Spinal cord (tissue), 10 donors: Measurements from ENCODE around the gene HBM. TPM values are rescaled to one million over a fixed set of nuclear protein-coding genes. Genes with fewer than 3 reads are reported as not detected.
"Not testable (repeated sequence)": the region's sequence is repeated elsewhere in the genome, so short reads cannot be mapped to it uniquely, and the experiment has no call there.

Source experiments
- DNase-seq, 6 donors: peaks; one replicate each; pipeline versions ENCODE4 v3.0.0 to v3.0.0-alpha.2; 2013 to 2015; ENCODE audit warnings: low spot score in 6 of 6, low read depth in 4 of 6
- H3K27ac ChIP-seq: one replicate; pipeline ENCODE4 v1.5.1; 2013; ENCODE audit warnings: low read depth, low read length, control low read depth
- H3K27me3 ChIP-seq: one replicate; pipeline ENCODE4 v1.6.1; 2013; ENCODE audit warnings: low read length; ENCODE audit not compliant: control insufficient read depth, insufficient read depth
- H3K36me3 ChIP-seq: one replicate; pipeline ENCODE4 v1.6.1; 2013; ENCODE audit warnings: low read length; ENCODE audit not compliant: control insufficient read depth, insufficient read depth
- H3K4me1 ChIP-seq: one replicate; pipeline ENCODE4 v1.6.1; 2013; ENCODE audit warnings: low read length; ENCODE audit not compliant: control insufficient read depth, insufficient read depth
- H3K4me3 ChIP-seq: one replicate; pipeline ENCODE4 v1.5.1; 2013; ENCODE audit warnings: low read depth, low read length, control low read depth
- H3K9me3 ChIP-seq: one replicate; pipeline ENCODE4 v1.6.1; 2013; ENCODE audit warnings: low read length; ENCODE audit not compliant: control insufficient read depth, insufficient read depth
- WGBS: methylation state at CpG from one replicate; pipeline ENCODE4 v1.1.5; 2013; ENCODE audit warnings: missing lambda C conversion rate; ENCODE audit not compliant: insufficient coverage; 5-methylcytosine and 5-hydroxymethylcytosine counted together
- polyA plus RNA-seq, 2 donors: library from polyadenylated mRNA; unstranded; fragments of 120-200 nt; gene quantifications; one replicate each; pipeline ENCODE4 v1.2.1, GENCODE V29; 2013; ENCODE audit not compliant: insufficient read length in 2 of 2
- total RNA-seq, 2 donors: library from RNA; depleted of rRNA in 1 of 2; stranded (reverse); fragments of 120-200 nt in 1 of 2; fragments of >200 nt in 1 of 2; gene quantifications; one replicate each; pipeline versions ENCODE4 v1.2.3 to v1.2.4, GENCODE V29; 2013 to 2014
- donor health status: healthy.

HBM gene
- total and polyA plus RNA-seq, 4 donors: 5.4 to 56.1 (median 19.6) TPM

- DNase-seq: no peak
- Histone ChIP-seq H3K36me3 (no peaks in the 10 kb centered on the region), H3K4me1 (peaks cover 12% of the 10 kb centered on the region), H3K4me3 (no peak overlapping the region), H3K27me3 (peaks cover 65% of the 10 kb centered on the region), H3K27ac (no peak overlapping the region), H3K9me3 (no peaks in the 10 kb centered on the region)
- WGBS: 31% methylated on average over 3 of the region's 8 CpGs
Measured at GRCh38 chr16:175011-175949, 9.5 kb downstream of the HBM start.

GRCh38 chr16:176006-176405 lies 10.2 kb downstream of the HBM start:
- not testable (repeated sequence) for H3K4me3 ChIP-seq
- peaks cover 61% of the 10 kb centered on the region for H3K27me3 ChIP-seq

GRCh38 chr16:176477-177382 lies 11.0 kb downstream of the HBM start, which contains the start of gene HBA1:
HBA1 (plus strand) TSS chr16:176680; CDS start chr16:176717, 37 bp downstream.
- H3K4me1 ChIP-seq: peaks cover 26% of the 10 kb centered on the region
- H3K9me3 ChIP-seq, H3K36me3 ChIP-seq, H3K27ac ChIP-seq, DNase-seq, H3K4me3 ChIP-seq: not testable (repeated sequence)
- H3K27me3 ChIP-seq: peaks cover 57% of the 10 kb centered on the region
- 2% methylated on average over 27 of the region's 88 CpGs for WGBS

More at GRCh38 chr16:176006-176405, 10.2 kb downstream of the HBM start:
- H3K9me3 ChIP-seq, H3K27ac ChIP-seq, DNase-seq, H3K36me3 ChIP-seq: not testable (repeated sequence)
- no CpG with 5 or more reads among the region's 39 CpGs for WGBS
- peaks cover 19% of the 10 kb centered on the region for H3K4me1 ChIP-seq

DNA sequence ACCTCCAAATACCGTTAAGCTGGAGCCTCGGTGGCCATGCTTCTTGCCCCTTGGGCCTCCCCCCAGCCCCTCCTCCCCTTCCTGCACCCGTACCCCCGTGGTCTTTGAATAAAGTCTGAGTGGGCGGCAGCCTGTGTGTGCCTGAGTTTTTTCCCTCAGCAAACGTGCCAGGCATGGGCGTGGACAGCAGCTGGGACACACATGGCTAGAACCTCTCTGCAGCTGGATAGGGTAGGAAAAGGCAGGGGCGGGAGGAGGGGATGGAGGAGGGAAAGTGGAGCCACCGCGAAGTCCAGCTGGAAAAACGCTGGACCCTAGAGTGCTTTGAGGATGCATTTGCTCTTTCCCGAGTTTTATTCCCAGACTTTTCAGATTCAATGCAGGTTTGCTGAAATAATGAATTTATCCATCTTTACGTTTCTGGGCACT lies 11.6 kb downstream of the HBM start:
- H3K36me3 ChIP-seq: no peaks in the 10 kb centered on the region
- no peak overlapping the region for H3K4me3 ChIP-seq
- peaks cover 54% of the 10 kb centered on the region for H3K27me3 ChIP-seq
- H3K9me3 ChIP-seq: no peaks in the 10 kb centered on the region
- WGBS: 5% methylated on average over 10 of the region's 13 CpGs
- H3K4me1 ChIP-seq: peaks cover 26% of the 10 kb centered on the region
- H3K27ac ChIP-seq: no peak overlapping the region
- peak in 1 of 6 donors; percentile 18 for DNase-seq

- Histone ChIP-seq H3K4me3 (no peak overlapping the region), H3K27me3 (peaks cover 54% of the 10 kb centered on the region), H3K9me3 (no peaks in the 10 kb centered on the region), H3K27ac (no peak overlapping the region), H3K36me3 (peaks cover 2% of the 10 kb centered on the region), H3K4me1 (peaks cover 26% of the 10 kb centered on the region)
- 58% methylated on average over 8 of the region's 11 CpGs for WGBS
- DNase-seq: no peak
Measured at GRCh38 chr16:177981-178667, 12.3 kb downstream of the HBM start.

DNA sequence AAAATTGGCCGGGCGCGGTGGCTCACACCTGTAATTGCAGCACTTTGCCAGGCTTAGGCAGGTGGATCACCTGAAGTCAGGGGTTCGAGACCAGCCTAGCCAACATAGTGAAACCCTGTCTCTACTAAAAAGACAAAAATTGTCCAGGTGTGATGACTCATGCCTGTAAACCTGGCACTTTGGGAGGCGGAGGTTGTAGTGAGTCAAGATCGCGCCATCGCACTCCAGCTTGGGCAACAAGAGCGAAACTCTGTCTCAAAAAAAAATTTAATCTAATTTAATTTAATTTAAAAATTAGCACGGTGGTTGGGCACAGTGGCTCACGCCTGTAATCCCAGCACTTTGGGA lies 12.9 kb downstream of the HBM start:
- no peaks in the 10 kb centered on the region for H3K9me3 ChIP-seq
- peaks cover 49% of the 10 kb centered on the region for H3K27me3 ChIP-seq
- peaks cover 3% of the 10 kb centered on the region for H3K36me3 ChIP-seq
- H3K4me3 ChIP-seq: no peak overlapping the region
- 86% methylated on average over 4 of the region's 11 CpGs for WGBS
- no peak overlapping the region for H3K27ac ChIP-seq
- no peak for DNase-seq
- peaks cover 23% of the 10 kb centered on the region for H3K4me1 ChIP-seq

DNA sequence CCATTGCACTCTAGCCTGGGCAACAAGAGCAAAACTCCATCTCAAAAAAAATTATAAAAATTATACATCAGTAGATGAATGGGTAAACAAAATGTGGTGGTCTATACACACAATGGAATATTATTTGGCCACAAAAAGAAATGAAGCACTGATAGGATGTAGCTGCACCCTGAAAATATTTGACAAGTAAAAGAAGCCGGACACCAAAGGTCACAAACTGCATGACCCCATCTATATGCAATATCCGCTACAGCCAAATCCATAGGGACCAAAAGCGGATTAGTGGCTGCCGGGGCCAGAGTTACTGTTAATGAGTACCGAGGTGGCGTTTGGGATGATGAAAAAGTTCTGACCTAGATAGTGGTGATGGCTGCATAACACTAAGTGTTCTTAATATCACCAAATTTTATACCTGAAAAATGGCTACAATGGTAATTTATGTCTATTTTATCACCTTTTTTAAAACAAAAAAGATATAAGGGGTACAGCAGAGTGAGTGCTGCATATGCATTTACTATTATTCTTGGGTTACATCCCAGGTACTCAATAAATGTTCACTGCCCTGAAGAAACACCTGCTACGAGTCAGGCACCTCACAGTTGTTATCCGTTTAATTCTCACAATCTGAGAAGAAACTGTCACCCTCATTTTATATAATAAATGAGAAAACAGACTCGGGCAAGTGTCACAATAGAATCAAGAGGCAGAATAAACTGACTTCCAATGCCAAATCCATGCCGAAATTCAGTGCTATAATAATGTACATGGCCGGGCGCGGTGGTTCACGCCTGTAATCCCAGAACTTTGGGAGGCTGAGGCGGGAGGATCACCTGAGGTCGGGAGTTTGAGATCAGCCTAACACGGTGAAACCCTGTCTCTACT lies 13.7 kb downstream of the HBM start:
- WGBS: 75% methylated on average over 6 of the region's 17 CpGs
- no peak overlapping the region for H3K27ac ChIP-seq
- no peaks in the 10 kb centered on the region for H3K9me3 ChIP-seq
- peaks cover 46% of the 10 kb centered on the region for H3K27me3 ChIP-seq
- peaks cover 9% of the 10 kb centered on the region for H3K36me3 ChIP-seq
- H3K4me3 ChIP-seq: no peak overlapping the region
- peaks cover 23% of the 10 kb centered on the region for H3K4me1 ChIP-seq
- no peak for DNase-seq

DNA sequence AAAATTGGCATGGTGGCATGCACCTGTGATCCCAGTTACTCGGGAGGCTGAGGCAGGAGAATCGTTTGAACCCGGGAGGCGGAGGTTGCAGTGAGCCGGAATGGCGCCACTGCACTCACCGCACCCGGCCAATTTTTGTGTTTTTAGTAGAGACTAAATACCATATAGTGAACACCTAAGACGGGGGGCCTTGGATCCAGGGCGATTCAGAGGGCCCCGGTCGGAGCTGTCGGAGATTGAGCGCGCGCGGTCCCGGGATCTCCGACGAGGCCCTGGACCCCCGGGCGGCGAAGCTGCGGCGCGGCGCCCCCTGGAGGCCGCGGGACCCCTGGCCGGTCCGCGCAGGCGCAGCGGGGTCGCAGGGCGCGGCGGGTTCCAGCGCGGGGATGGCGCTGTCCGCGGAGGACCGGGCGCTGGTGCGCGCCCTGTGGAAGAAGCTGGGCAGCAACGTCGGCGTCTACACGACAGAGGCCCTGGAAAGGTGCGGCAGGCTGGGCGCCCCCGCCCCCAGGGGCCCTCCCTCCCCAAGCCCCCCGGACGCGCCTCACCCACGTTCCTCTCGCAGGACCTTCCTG lies 14.4 kb downstream of the HBM start, which contains the start of gene HBQ1:
HBQ1 (plus strand) TSS at position 359 of the 575 bp plus-strand sequence; CDS start at position 387, 28 bp downstream.
- WGBS: under 1% methylated on average over 51 of the region's 59 CpGs
- no peak within 1 kb of the TSS for H3K27ac ChIP-seq
- no peaks in the 10 kb centered on the region for H3K9me3 ChIP-seq
- peaks cover 15% of the 10 kb centered on the region for H3K36me3 ChIP-seq
- DNase-seq: peak in 3 of 6 donors; percentile 23 to 72 (median 70)
- H3K4me1 ChIP-seq: peaks cover 23% of the 10 kb centered on the region
- peak within 1 kb of the TSS; percentile 35 for H3K4me3 ChIP-seq
- peaks cover 38% of the 10 kb centered on the region for H3K27me3 ChIP-seq
